Measurements from ENCODE around the gene TREML1.
"Not testable (repeated sequence)": the region's sequence is repeated elsewhere in the genome, so short reads cannot be mapped to it uniquely, and the experiment has no call there.

Gene TREML1

GRCh38 chr6:41150671-41151070, 3.5 kb downstream of the TREML1 start:
- DNase-seq = no peak

- DNase-seq = no peak
Measured at GRCh38 chr6:41147917-41148316, 6.2 kb downstream of the TREML1 start.

GRCh38 chr6:41136911-41137310, 17.2 kb downstream of the TREML1 start:
- DNase-seq = no peak

- no peak for DNase-seq
Measured at GRCh38 chr6:41135062-41135832, 18.9 kb downstream of the TREML1 start.

- no peak for DNase-seq
Measured at GRCh38 chr6:41132254-41132653, 21.9 kb downstream of the TREML1 start.

- DNase-seq = no peak
Measured at GRCh38 chr6:41125282-41125681, 28.9 kb downstream of the TREML1 start.

- no peak for DNase-seq
Measured at GRCh38 chr6:41122918-41123317, 31.2 kb downstream of the TREML1 start.

- DNase-seq = no peak
Measured at GRCh38 chr6:41122373-41122772, 31.8 kb downstream of the TREML1 start.

GRCh38 chr6:41120058-41120457, 34.1 kb downstream of the TREML1 start:
- DNase-seq = no peak

- no peak for DNase-seq
Measured at GRCh38 chr6:41119508-41119907, 34.6 kb downstream of the TREML1 start.

GRCh38 chr6:41115027-41115426, 39.1 kb downstream of the TREML1 start:
- not testable (repeated sequence) for DNase-seq

GRCh38 chr6:41111017-41111416, 43.1 kb downstream of the TREML1 start:
- DNase-seq = no peak

GRCh38 chr6:41103847-41104246, 50.3 kb downstream of the TREML1 start:
- no peak for DNase-seq

- DNase-seq = peak in 1 of 56 donors; percentile 2
Measured at GRCh38 chr6:41100871-41101287, 53.3 kb downstream of the TREML1 start.
